ENCODE data around the gene SORT1. TPM values are rescaled to one million over a fixed set of nuclear protein-coding genes. Genes with fewer than 3 reads are reported as not detected.

The SORT1 gene
- total RNA-seq, 1 experiment from 2014 or later = 47.9 TPM

- Histone ChIP-seq H4K8ac (replicated peaks; ENCODE audit: insufficient read length, low read depth, low read length) (no peak overlapping the region), H3K79me1 (ENCODE audit: insufficient read depth, low read depth, low read length, poor library complexity, severe bottlenecking) (no peaks in the 10 kb centered on the region), H3K4ac (ENCODE audit: low read depth, low read length) (no peak overlapping the region), H2BK120ac (ENCODE audit: low read depth, low read length, poor library complexity, severe bottlenecking) (no peak overlapping the region), H3K27me3 (ENCODE audit: insufficient read depth, low read length) (no peaks in the 10 kb centered on the region), H2BK20ac (ENCODE audit: low read depth, low read length, poor library complexity, severe bottlenecking) (no peak overlapping the region), H2BK5ac (ENCODE audit: insufficient read length, low read length) (no peak overlapping the region), H4K20me1 (ENCODE audit: control insufficient read depth, insufficient read depth, insufficient read length) (no peaks in the 10 kb centered on the region), H3K56ac (ENCODE audit: insufficient read length, low read depth, low read length) (no peak overlapping the region), H3K18ac (ENCODE audit: insufficient read length, low read depth, low read length) (no peak overlapping the region), H3T11ph (ENCODE audit: low read length) (no peak overlapping the region), H3K23me2 (ENCODE audit: insufficient read length, low read depth, low read length, poor library complexity, severe bottlenecking) (no peaks in the 10 kb centered on the region), H3K4me2 (ENCODE audit: insufficient read depth, insufficient read length, low read length) (no peak overlapping the region), H2AK5ac (ENCODE audit: insufficient read length, low read length) (no peak overlapping the region), H4K91ac (ENCODE audit: insufficient read length, low read depth, low read length) (no peak overlapping the region), H4K5ac (ENCODE audit: insufficient read length, low read depth, low read length) (no peak overlapping the region), H2BK15ac (ENCODE audit: low read depth, low read length) (no peak overlapping the region), H3K23ac (ENCODE audit: insufficient read length, low read depth, low read length) (no peak overlapping the region), H3K14ac (ENCODE audit: insufficient read depth, low read length) (no peak overlapping the region), H2AFZ (ENCODE audit: low read length) (no peak overlapping the region), H3K4me1 (ENCODE audit: insufficient read depth, low read length) (no peaks in the 10 kb centered on the region), H3K9me3 (ENCODE audit: control insufficient read depth, low read depth, low read length) (no peaks in the 10 kb centered on the region), H3K79me2 (ENCODE audit: insufficient read depth, low read length) (no peaks in the 10 kb centered on the region), H3K27ac (ENCODE audit: insufficient read length, low read depth, low read length) (no peak overlapping the region), H2BK12ac (ENCODE audit: insufficient read length, low read depth, low read length) (no peak overlapping the region), H3K9ac (ENCODE audit: extremely low read depth, insufficient read length, low read length) (no peak overlapping the region)
- no peak overlapping the region for H3K27ac Mint-ChIP-seq
- H3K36me3 Mint-ChIP-seq (ENCODE audit: insufficient read depth in 1 of 3, low read depth in 3 of 3) = peaks cover 9 to 50% (median 35%) of the 10 kb centered on the region in 3 experiments; a peak in 6 of 7 replicates
- TF ChIP-seq CTCF (conservative IDR thresholded peaks at IDR 0.05) = no peak
- H3K9me3 Mint-ChIP-seq = no peaks in the 10 kb centered on the region; a peak in 1 of 5 replicates
- DNase-seq = no peak
- peaks cover 10 to 17% of the 10 kb centered on the region in 2 experiments for H3K4me1 Mint-ChIP-seq
- H3K27me3 Mint-ChIP-seq (ENCODE audit: low read depth) = no peaks in the 10 kb centered on the region
- no peak overlapping the region for H3K4me3 Mint-ChIP-seq
- no CpG with 5 or more reads among the region's 4 CpGs for WGBS (ENCODE audit: extremely low coverage, insufficient read length, low lambda C conversion rate)
Measured at GRCh38 chr1:109265016-109265415, 132.7 kb downstream of the SORT1 start.
